ENCODE measurements around the gene ATRNL1.

The ATRNL1 gene

DNA sequence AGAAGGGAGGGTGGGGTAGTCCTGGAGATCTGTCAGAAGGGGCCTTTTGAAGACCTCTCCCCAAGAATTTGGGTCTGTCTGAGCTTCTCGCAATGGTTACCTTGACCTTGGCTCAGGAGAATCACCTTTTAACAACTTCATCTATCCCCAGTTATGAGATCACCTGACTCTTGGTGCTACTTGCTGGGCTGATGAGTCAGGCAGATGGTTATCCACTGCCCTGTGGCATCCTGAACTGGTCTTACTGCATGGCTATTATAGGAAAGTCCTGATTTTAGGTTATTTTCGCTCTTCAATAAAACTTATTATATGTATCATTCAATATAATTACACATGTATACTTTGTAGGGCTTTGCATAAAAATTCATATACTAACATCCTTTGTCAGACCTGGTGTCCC, 905.1 kb downstream of the ATRNL1 start:
- no peak for DNase-seq

Measured in NCI-H1105 (cell line).